ENCODE results near the gene GJB5. TPM values are rescaled to one million over a fixed set of nuclear protein-coding genes. Genes with fewer than 3 reads are reported as not detected.

Gene GJB5
- total RNA-seq, 1 donor from 2014 or later, result not detected

DNA sequence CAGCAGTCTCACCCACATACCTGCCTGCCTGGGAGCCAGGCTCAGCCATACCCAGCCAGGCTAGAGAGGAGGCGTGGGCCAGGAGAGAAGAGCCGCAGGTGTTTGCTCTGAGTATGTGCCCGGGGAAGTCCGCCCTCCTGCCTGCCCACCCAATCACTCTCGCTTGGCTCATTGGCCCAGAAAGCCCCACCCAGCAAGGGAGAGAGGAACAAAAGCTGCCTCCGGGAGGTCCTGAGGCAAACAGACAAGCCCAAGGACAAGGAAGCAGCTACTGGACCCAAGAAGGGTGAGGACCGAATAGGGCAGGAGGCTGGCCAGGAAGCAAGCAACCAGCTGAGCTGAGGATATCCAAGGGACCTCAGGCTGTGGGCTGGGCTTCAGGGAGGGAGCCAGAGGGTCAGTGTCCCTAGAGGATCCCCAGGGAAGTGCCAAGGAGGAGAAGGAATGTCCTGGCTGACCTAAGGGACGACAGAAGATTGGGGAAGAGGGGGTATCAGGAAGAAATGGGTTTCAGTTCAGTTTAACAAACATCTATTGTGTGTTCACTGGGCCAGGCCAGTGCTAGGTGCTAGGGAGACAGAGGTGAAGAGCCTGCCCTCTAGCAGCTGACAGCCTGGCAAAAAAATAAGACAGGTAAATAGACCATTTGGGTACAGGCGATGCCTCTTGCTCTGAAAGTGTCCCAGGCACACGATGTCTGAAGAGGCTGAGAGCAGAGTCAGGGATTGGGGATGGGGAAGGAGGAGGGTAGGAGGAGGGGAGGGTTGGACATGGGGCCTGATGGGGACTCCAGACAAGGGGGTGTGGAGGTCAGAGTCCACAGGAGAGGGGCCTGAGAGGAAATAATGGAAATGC, 4.9 kb downstream of the GJB5 start, which contains the start of gene GJB4:
TSS of gene GJB4 (plus strand) at position 238 of the 855 bp plus-strand sequence. CDS start 1,515 bp downstream, outside the sequence.
- Mint-ChIP-seq H3K4me1 (no peaks in the 10 kb centered on the region), H3K27me3 (ENCODE audit: low read depth) (peaks cover 15% of the 10 kb centered on the region), H3K36me3 (ENCODE audit: low read depth) (no peaks in the 10 kb centered on the region), H3K9me3 (no peaks in the 10 kb centered on the region), H3K27ac (ENCODE audit: unreplicated experiment) (peak within 1 kb of the TSS; percentile 43), H3K4me3 (no peak within 1 kb of the TSS)
- TF ChIP-seq, protein P1, sequence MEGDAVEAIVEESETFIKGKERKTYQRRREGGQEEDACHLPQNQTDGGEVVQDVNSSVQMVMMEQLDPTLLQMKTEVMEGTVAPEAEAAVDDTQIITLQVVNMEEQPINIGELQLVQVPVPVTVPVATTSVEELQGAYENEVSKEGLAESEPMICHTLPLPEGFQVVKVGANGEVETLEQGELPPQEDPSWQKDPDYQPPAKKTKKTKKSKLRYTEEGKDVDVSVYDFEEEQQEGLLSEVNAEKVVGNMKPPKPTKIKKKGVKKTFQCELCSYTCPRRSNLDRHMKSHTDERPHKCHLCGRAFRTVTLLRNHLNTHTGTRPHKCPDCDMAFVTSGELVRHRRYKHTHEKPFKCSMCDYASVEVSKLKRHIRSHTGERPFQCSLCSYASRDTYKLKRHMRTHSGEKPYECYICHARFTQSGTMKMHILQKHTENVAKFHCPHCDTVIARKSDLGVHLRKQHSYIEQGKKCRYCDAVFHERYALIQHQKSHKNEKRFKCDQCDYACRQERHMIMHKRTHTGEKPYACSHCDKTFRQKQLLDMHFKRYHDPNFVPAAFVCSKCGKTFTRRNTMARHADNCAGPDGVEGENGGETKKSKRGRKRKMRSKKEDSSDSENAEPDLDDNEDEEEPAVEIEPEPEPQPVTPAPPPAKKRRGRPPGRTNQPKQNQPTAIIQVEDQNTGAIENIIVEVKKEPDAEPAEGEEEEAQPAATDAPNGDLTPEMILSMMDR (conservative IDR thresholded peaks at IDR 0.05), result no peak
- no peak for DNase-seq (ENCODE audit: low read depth, low spot score)

DNA sequence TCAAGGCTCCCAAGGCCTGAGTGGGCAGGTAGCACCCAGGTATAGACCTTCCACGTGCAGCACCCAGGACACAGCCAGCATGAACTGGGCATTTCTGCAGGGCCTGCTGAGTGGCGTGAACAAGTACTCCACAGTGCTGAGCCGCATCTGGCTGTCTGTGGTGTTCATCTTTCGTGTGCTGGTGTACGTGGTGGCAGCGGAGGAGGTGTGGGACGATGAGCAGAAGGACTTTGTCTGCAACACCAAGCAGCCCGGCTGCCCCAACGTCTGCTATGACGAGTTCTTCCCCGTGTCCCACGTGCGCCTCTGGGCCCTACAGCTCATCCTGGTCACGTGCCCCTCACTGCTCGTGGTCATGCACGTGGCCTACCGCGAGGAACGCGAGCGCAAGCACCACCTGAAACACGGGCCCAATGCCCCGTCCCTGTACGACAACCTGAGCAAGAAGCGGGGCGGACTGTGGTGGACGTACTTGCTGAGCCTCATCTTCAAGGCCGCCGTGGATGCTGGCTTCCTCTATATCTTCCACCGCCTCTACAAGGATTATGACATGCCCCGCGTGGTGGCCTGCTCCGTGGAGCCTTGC, 6.4 kb downstream of the GJB5 start:
- Mint-ChIP-seq H3K27ac (ENCODE audit: unreplicated experiment) (no peak overlapping the region), H3K4me1 (no peaks in the 10 kb centered on the region), H3K27me3 (ENCODE audit: low read depth) (peaks cover 15% of the 10 kb centered on the region), H3K36me3 (ENCODE audit: low read depth) (no peaks in the 10 kb centered on the region), H3K4me3 (no peak overlapping the region), H3K9me3 (no peaks in the 10 kb centered on the region)
- TF ChIP-seq, protein P1 (conservative IDR thresholded peaks at IDR 0.05), result no peak
- no peak for DNase-seq (ENCODE audit: low read depth, low spot score)

DNA sequence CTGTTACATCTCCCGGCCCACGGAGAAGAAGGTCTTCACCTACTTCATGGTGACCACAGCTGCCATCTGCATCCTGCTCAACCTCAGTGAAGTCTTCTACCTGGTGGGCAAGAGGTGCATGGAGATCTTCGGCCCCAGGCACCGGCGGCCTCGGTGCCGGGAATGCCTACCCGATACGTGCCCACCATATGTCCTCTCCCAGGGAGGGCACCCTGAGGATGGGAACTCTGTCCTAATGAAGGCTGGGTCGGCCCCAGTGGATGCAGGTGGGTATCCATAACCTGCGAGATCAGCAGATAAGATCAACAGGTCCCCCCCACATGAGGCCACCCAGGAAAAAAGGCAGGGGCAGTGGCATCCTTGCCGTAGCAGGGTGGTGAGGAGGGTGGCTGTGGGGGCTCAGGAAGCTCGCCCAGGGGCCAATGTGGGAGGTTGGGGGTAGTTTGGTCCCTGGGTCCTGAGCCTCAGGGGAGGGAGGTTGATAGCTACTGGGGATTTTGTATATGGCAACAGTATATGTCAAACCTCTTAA, 7.0 kb downstream of the GJB5 start:
- H3K36me3 Mint-ChIP-seq (ENCODE audit: low read depth), result no peaks in the 10 kb centered on the region
- no peak overlapping the region for H3K27ac Mint-ChIP-seq (ENCODE audit: unreplicated experiment)
- no peaks in the 10 kb centered on the region for H3K4me1 Mint-ChIP-seq
- peaks cover 15% of the 10 kb centered on the region for H3K27me3 Mint-ChIP-seq (ENCODE audit: low read depth)
- TF ChIP-seq, protein P1 (conservative IDR thresholded peaks at IDR 0.05), result no peak
- DNase-seq (ENCODE audit: low read depth, low spot score), result no peak
- no peak overlapping the region for H3K4me3 Mint-ChIP-seq
- no peaks in the 10 kb centered on the region for H3K9me3 Mint-ChIP-seq

DNA sequence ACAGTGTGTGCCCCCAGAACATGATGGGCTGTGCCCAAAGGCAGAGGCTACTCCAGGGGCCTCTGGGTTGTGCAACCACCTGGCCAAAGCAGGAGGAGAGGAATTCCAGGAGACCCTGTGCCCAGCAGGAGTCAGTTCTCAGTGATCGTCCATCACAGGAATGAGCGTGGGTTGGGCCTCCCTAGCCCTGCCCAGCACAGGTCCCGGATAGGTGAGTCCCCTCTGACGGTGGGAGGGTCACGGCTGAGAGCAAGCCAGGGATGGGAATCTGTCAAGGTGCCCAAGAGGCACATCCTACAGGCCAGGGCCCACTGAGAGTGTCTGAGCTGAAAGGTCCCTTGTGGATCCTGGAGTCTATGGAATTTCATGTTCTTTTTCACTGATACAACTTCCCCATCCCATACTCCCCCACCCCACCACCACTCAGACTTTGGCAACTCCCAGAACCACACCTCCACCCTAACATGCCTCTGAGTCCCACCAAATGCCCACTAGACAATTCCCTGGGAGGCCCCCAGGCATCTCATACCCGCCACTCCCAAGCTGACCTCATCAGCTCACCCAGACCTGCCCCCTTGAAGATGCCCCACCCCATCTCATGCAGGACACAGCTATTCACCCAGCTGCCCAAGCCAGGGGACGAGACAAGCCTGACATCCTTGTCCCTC, 7.8 kb downstream of the GJB5 start:
- no peak overlapping the region for H3K4me3 Mint-ChIP-seq
- DNase-seq (ENCODE audit: low read depth, low spot score), result no peak
- H3K27ac Mint-ChIP-seq (ENCODE audit: unreplicated experiment), result no peak overlapping the region
- TF ChIP-seq, protein P1 (conservative IDR thresholded peaks at IDR 0.05), result no peak
- no peaks in the 10 kb centered on the region for H3K36me3 Mint-ChIP-seq (ENCODE audit: low read depth)
- H3K4me1 Mint-ChIP-seq, result no peaks in the 10 kb centered on the region
- peaks cover 15% of the 10 kb centered on the region for H3K27me3 Mint-ChIP-seq (ENCODE audit: low read depth)
- H3K9me3 Mint-ChIP-seq, result no peaks in the 10 kb centered on the region

DNA sequence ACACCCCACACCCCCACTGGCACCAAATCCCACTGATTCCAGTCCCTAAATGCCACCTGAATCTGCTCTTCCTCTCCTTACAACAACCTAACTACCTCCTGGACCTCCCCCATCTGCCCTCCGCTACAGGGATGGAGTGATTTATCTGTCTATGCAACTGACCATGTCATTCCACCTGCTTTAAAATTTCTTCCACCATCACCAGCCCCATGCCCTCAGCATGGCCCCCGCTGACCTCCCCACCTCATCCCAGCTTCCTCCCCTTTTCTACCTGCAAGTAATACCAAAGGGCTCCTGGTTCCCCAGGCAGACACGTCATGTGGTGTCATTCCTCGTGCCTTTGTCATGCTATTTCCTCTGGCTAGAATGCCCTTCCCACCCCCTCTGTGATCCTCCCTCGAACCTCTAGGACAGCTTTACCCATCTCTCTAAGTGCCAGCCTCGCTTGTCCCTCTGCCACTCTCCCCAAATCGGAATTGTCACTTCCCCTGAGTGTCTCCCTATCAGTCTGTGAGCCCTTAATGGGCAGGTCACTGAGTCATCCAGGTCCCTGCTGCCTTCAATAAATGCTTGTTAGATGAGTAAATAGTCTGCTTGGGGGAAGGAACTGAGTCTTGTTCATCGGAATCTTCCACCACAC, 8.4 kb downstream of the GJB5 start:
- Mint-ChIP-seq H3K4me3 (no peak overlapping the region), H3K27me3 (ENCODE audit: low read depth) (peaks cover 15% of the 10 kb centered on the region), H3K36me3 (ENCODE audit: low read depth) (no peaks in the 10 kb centered on the region), H3K9me3 (no peaks in the 10 kb centered on the region), H3K4me1 (no peaks in the 10 kb centered on the region), H3K27ac (ENCODE audit: unreplicated experiment) (no peak overlapping the region)
- no peak for DNase-seq (ENCODE audit: low read depth, low spot score)
- TF ChIP-seq, protein P1 (conservative IDR thresholded peaks at IDR 0.05), result no peak

Measured in neural crest cell (in vitro differentiated cells).